Breast epithelium (tissue), 3 donors: ENCODE measurements around the gene AKR1B1.

ENCODE experiments used
- CTCF ChIP-seq, 3 donors: fragments of 450-650 bp; IDR thresholded peaks; one replicate each; pipeline ENCODE4 v1.5.1; 2016 to 2017; ENCODE audit warnings: antibody characterized with exemption in 3 of 3, mild to moderate bottlenecking in 3 of 3, moderate library complexity in 3 of 3
- POLR2A ChIP-seq: fragments of 450-650 bp; IDR thresholded peaks from one replicate; pipeline ENCODE4 v1.6.1; 2016; ENCODE audit warnings: antibody characterized with exemption, mild to moderate bottlenecking, moderate library complexity
- POLR2AphosphoS5 ChIP-seq, 3 donors: sonication (generic); formaldehyde crosslinking; IDR thresholded peaks; one replicate each; pipeline ENCODE4 v1.6.1; 2017; ENCODE audit warnings: antibody characterized with exemption in 3 of 3

GRCh38 chr7:134468475-134468874 is 9.6 kb upstream of the AKR1B1 start:
- no peak for TF ChIP-seq POLR2AphosphoS5 (IDR thresholded peaks at IDR 0.05)
- no peak for TF ChIP-seq CTCF (IDR thresholded peaks at IDR 0.05)
- no peak for TF ChIP-seq POLR2A
